GM18511 (cell line): ENCODE data around the gene LTBP2.

Source experiments
- ATAC-seq: cut with Tn5 transposase; IDR thresholded peaks from one replicate; pipeline ENCODE4 v1.9.1; 2021; ENCODE audit warnings: mild to moderate bottlenecking, moderate library complexity; ENCODE audit not compliant: unreplicated experiment

LTBP2 gene

GRCh38 chr14:74611650-74612349 is at the start of gene LTBP2:
TSS of gene LTBP2 (minus strand) at chr14:74612237. CDS start at chr14:74611944, 293 bp downstream.
- ATAC-seq = peak; percentile 24

- no peak for ATAC-seq
Measured at GRCh38 chr14:74660863-74661262, 48.8 kb upstream of the LTBP2 start.

- ATAC-seq = no peak
Measured at GRCh38 chr14:74660167-74660566, 48.1 kb upstream of the LTBP2 start.

DNA sequence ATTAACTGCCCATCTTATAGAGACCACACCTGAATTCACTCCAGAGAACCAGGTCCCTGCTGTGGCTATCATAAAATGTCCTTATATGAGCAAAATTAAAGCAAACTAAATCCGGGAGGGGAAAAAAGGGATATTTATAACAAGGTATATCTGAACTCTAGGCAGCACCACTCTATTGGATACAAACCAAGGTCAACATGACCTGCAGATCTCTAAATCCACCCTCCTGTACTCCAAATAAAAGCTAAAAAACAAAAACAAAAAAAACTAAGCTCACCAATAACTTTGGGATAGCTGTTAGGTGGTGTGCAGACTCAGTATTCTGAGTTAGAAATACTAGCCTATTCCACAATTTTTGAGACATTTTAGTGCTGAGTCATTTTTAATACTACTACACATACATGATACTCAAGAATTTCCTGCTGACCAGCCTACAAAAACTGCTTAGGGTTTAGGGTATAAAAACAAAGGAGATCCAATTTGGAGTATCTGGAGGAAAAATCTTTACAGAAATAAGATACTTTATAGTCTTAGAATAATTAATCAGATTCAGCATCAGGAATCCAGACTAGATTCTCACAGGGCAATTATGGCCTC is 46.6 kb upstream of the LTBP2 start:
- ATAC-seq = no peak

DNA sequence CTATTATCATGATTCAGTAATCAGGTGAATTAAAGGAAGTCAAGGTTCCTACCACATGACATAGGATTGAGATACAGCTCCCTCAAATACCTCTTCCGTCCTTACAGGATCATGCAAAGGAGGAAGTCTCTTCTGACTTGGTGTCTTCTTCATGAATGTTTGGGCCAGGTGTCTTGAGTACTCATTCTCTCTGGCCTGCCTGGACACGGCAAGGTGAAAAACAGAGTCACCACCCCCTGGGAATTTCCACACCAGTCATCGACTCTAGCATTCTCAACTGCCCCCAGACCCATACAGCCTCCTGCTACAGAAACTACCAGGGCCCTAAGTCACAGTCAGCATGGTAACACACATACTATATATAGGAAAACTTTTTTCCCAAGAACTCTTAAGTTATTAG is 44.9 kb upstream of the LTBP2 start:
- ATAC-seq = no peak

GRCh38 chr14:74655599-74656395 is 43.8 kb upstream of the LTBP2 start:
- ATAC-seq = no peak

DNA sequence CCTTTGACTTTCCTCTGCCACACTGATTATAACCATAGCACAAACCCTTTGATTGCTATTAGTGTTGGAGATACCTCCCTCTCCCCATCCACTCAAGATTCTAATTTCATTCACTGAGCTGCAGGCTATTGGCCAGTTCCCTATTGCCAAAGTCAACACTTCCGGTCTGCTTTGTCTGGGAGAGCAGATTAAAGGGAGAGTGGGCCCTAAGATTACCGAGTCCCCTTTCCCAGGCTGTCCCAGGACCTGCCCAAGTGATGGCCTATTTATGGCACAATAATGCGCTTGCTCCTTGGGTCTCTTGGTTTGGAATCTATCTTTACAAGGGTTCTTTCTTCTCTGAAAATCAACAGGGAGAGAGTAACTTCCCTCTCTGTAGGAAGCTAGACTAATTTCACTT is 42.9 kb upstream of the LTBP2 start:
- no peak for ATAC-seq

- no peak for ATAC-seq
Measured at GRCh38 chr14:74653386-74654138, 41.5 kb upstream of the LTBP2 start.

- no peak for ATAC-seq
Measured at GRCh38 chr14:74652541-74652940, 40.5 kb upstream of the LTBP2 start.

DNA sequence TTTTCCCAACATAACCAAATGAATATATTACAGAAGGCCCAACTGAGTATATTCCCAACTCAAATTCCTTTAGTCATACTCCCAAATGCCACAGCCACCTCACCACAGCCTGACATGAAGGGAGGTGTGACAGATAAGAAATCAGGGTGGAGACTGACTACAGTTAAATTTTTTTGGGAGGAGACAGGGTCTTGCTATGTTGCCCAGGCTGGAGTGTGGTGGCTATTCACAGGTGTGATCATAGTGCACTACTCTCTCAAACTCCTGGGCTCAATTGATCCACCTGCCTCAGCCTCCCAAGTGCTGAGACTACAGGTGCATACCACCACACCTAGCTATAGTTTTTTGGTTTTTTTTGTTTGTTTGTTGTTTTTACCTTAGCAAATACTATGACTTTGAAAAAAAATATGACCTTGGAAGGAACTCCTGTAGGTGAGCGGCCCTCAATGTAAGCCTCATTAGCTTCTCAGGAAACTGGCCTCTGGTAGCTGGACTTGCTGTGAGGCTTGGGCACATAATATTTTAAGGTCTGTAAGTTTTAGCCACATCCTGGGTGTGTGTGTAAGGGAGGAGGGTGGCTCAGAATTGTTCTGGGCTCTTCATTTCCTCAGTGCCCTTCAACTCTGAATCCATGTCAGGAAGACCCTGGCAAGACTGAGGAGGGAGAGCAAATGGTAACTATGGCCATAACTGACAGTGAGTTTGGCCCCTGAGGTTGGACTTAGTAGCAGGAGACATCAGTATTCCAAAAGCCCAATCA is 39.1 kb upstream of the LTBP2 start:
- ATAC-seq = no peak

GRCh38 chr14:74649673-74650072 is 37.6 kb upstream of the LTBP2 start:
- no peak for ATAC-seq

DNA sequence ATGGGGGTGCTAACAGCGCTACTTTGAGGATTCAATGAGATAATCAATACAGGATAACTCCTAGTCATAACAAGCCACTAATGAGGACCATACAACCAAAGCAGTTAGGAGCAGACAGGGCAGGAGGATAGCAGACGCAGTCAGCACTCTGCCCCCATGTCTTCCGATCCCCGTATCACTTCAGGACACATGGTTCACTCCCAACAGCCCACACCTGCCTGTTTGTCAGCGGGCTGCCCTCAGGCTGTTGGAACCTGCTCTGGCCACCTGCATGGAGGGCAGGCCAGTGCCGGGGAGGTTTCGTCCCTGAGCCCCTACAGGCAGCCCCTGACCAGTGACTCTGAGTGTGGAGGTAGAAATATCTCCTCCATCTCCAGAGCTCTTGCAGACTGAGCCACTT is 37.1 kb upstream of the LTBP2 start:
- ATAC-seq = no peak

DNA sequence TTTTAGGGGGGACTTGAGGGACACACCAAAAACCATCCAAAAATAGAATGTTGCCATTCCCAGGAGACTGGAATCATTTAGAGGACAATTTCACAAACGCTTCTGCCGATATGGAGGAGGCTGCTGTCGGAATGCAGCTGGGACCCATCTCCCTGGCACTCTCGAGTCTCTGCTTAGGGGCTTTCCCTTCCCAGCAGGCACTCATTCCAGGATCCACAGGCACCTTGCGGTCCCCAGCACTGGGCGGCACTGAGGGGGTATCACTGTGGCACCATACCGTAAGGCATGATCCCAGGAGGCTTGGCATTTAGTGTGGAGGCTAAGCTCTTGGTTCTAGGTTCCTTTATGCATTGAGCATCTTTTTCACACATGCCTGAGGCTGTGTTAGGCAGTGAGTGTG is 36.6 kb upstream of the LTBP2 start:
- ATAC-seq = no peak

- ATAC-seq = no peak
Measured at GRCh38 chr14:74647678-74648461, 35.8 kb upstream of the LTBP2 start.

DNA sequence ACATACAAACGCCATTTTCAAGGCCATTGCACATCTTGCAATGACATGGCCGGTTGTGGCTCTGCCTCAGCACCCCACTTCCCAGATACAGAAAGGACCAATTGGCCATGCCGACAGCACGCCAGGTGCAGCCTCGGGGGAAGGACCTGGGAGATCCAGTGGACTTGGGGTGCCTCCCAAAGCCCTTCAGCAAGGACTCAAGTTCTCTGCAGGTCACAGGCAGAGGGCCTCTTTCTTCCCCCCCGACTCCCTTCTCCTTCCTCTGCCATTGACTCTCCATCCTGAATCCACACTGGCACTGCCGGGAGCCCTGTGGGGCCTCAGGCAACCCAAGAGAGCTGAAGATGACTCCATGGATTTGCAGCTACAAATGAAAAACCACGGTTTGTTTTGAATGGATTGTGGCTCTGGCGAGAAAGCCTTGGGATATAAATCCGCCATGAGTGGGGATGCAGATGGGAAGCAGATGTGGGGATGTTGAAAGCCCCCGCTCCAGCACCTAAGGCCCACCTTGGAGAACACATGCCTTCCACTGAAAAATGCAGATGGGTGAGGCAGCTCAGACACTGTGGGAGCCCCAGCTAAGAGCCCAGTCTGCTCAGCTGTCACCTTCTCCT is 35.1 kb upstream of the LTBP2 start:
- ATAC-seq = no peak

GRCh38 chr14:74645756-74646470 is 33.9 kb upstream of the LTBP2 start:
- no peak for ATAC-seq

DNA sequence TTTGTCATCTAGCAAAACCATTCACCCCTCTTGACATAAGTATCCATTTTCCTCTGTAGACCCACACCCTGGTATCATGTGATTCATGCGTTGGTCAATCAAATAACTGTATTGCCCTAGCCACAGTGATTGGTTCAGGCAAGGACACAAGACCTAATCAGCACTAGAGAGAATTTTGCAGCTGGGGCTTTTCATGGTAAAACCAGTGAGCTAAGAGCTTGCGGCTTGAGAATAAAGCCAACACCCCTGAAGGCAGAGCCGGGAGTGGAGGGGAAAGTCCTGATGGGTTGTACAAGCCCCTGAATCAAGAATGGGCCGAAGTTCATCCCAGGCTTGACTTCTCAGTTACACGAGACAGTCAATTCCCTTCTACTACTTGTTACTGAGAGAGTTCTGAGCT is 33.2 kb upstream of the LTBP2 start:
- ATAC-seq = no peak

GRCh38 chr14:74641601-74642391 is 29.8 kb upstream of the LTBP2 start:
- no peak for ATAC-seq
